ENCODE data around the gene IP6K1. TPM values are rescaled to one million over a fixed set of nuclear protein-coding genes. Genes with fewer than 3 reads are reported as not detected.

The IP6K1 gene
- total and polyA plus RNA-seq, 7 donors = 13.8 to 37.1 (median 29.1) TPM

GRCh38 chr3:49702672-49703071 is 83.7 kb downstream of the IP6K1 start:
- intact Hi-C loops (cut with DNase I) = loop anchor here (5.0 kb wide), 1 partner anchor 200 kb away; the partner anchor contains the start of gene MST1R
- WGBS, 2 donors = 95% methylated on average over 11 of the region's 11 CpGs
- Histone ChIP-seq H3K4me3 (no peak overlapping the region), H3K4me1 (peaks cover 0 to 2% (median 0%) of the 10 kb centered on the region in 4 donors), H3K27ac (no peak overlapping the region), H3K36me3 (peaks cover 0 to 87% (median 34%) of the 10 kb centered on the region in 4 donors), H3K27me3 (no peaks in the 10 kb centered on the region), H3K9me3 (no peaks in the 10 kb centered on the region)
- DNase-seq = no peak
- no peak for TF ChIP-seq CTCF (IDR thresholded peaks at IDR 0.05)
- no peak for TF ChIP-seq POLR2AphosphoS5 (IDR thresholded peaks at IDR 0.05)

- Histone ChIP-seq H3K27ac (no peak overlapping the region), H3K27me3 (no peaks in the 10 kb centered on the region), H3K36me3 (peaks cover 0 to 86% (median 34%) of the 10 kb centered on the region in 4 donors), H3K4me3 (no peak overlapping the region), H3K4me1 (peaks cover 0 to 2% (median 0%) of the 10 kb centered on the region in 4 donors), H3K9me3 (no peaks in the 10 kb centered on the region)
- DNase-seq = no peak
- intact Hi-C loops (cut with DNase I) = loop anchor here (2.0 to 5.0 kb wide), 2 partner anchors 137 to 201 kb away; partner anchors contain the start of gene MST1R
- WGBS, 2 donors = 90 to 91% methylated on average over 21 of the region's 21 CpGs
- TF ChIP-seq POLR2AphosphoS5 (IDR thresholded peaks at IDR 0.05) = no peak
- no peak for TF ChIP-seq EP300 (IDR thresholded peaks at IDR 0.05)
- TF ChIP-seq POLR2A (IDR thresholded peaks at IDR 0.05) = no peak
- peak in 2 of 4 experiments; percentile 38 to 48 for TF ChIP-seq CTCF (IDR thresholded peaks at IDR 0.05)
These were observed 84.8 kb downstream of the IP6K1 start for GRCh38 chr3:49701388-49702077.

- Histone ChIP-seq H3K4me3 (no peak overlapping the region), H3K9me3 (no peaks in the 10 kb centered on the region), H3K27ac (no peak overlapping the region), H3K36me3 (peaks cover 0 to 79% (median 34%) of the 10 kb centered on the region in 4 donors), H3K4me1 (peaks cover 0 to 2% (median 0%) of the 10 kb centered on the region in 4 donors), H3K27me3 (no peaks in the 10 kb centered on the region)
- DNase-seq = no peak
- no peak for TF ChIP-seq POLR2AphosphoS5 (IDR thresholded peaks at IDR 0.05)
- TF ChIP-seq CTCF (IDR thresholded peaks at IDR 0.05) = no peak
- no peak for TF ChIP-seq POLR2A (IDR thresholded peaks at IDR 0.05)
- TF ChIP-seq EP300 (IDR thresholded peaks at IDR 0.05) = no peak
- intact Hi-C loops (cut with DNase I) = loop anchor here (2.0 to 5.0 kb wide), 2 partner anchors 138 to 202 kb away; partner anchors contain the start of gene MST1R
- WGBS, 2 donors = 87 to 88% methylated on average over 13 of the region's 13 CpGs
These were observed 85.8 kb downstream of the IP6K1 start for GRCh38 chr3:49700453-49701128.

GRCh38 chr3:49700014-49700413 is 86.3 kb downstream of the IP6K1 start:
- DNase-seq = no peak
- Histone ChIP-seq H3K27me3 (no peaks in the 10 kb centered on the region), H3K4me3 (no peak overlapping the region), H3K9me3 (no peaks in the 10 kb centered on the region), H3K27ac (no peak overlapping the region), H3K36me3 (peaks cover 0 to 73% (median 33%) of the 10 kb centered on the region in 4 donors), H3K4me1 (peaks cover 0 to 2% (median 0%) of the 10 kb centered on the region in 4 donors)
- intact Hi-C loops (cut with DNase I) = loop anchor here (2.0 to 5.0 kb wide), 2 partner anchors 139 to 202 kb away; partner anchors contain the start of gene MST1R
- WGBS, 2 donors = 82 to 88% methylated on average over 8 of the region's 8 CpGs
- TF ChIP-seq POLR2A (IDR thresholded peaks at IDR 0.05) = no peak
- TF ChIP-seq EP300 (IDR thresholded peaks at IDR 0.05) = no peak
- no peak for TF ChIP-seq POLR2AphosphoS5 (IDR thresholded peaks at IDR 0.05)
- TF ChIP-seq CTCF (IDR thresholded peaks at IDR 0.05) = no peak

Data from sigmoid colon (tissue), 7 donors.